HG03159 (cell line): ENCODE results near the gene SUSD4.

Experiments
- ATAC-seq: cut with Tn5 transposase; IDR thresholded peaks from one replicate; pipeline ENCODE4 v1.9.1; 2021; ENCODE audit warnings: mild to moderate bottlenecking, moderate library complexity; ENCODE audit not compliant: unreplicated experiment

SUSD4 gene

DNA sequence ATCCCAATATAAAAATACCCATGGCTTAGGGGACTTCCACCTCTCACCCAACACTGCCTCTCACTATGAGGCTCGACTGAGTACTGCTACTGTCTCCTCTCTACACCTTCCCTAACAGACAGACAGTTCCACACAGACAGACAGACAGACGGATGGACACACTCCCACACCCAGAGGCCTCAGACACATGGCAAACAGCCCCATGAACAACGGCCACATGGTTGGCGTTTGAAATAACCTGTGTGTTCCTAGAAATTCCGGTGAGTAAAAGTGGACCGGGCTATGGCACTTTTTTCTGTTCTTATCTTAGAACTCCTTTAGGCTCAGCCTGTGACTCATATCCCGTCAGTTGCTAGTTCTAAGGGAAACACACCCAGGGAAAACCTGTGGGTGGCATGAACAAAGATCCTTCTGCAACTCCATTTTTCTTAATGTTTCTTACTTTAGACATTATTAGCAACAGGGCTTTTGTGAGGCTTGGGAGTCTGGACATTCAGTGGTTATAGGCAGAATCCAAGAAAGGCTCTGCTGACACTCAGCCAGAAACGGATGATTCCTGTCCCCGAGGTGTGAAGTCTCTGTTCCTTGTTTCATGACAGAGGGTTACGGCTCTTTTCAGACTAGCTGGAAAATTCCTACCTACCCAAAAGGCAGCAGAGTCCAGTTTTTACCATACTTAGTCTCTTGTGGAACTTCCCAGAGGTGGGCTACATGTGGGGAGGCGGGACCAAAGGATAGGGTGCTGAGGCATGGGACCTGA, 130.4 kb downstream of the SUSD4 start:
- no peak for ATAC-seq

DNA sequence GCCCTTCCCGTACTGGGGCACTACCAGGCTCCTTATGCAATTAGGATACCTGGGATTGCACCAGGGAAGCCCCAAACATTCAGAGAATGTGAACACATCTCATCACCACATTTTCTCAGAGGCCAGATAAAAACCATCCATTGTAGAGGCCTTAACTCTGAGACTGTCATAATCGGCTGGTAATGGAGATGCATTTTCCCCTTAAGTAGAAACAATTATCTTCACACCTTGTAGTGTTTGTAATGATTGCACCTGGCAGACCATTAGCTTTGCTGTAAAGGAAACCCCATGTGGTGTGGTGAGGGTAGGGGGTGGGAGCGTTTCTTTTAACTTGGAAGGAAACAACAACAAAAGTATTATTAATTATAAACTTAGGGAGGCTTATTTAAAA, 131.0 kb downstream of the SUSD4 start:
- no peak for ATAC-seq

DNA sequence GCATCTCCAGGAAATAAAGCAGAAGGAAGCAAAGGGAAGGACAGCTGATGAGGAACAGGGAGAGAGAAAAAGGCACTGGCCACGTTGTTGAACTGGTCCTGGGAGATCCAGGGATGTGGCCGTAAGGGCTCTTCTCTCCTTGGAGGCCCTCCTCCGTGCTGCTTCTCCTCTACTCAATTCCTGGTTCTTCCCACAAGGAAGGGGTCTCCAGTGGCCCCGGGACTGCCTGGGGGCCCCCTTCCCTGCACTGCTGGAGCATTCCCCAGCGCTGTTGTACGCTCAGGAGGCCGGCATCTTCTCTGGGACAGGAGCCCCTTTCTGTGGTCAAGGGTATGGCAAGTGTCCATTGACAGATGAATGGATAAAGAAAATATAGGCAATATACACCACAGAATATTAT, 132.4 kb downstream of the SUSD4 start:
- no peak for ATAC-seq

DNA sequence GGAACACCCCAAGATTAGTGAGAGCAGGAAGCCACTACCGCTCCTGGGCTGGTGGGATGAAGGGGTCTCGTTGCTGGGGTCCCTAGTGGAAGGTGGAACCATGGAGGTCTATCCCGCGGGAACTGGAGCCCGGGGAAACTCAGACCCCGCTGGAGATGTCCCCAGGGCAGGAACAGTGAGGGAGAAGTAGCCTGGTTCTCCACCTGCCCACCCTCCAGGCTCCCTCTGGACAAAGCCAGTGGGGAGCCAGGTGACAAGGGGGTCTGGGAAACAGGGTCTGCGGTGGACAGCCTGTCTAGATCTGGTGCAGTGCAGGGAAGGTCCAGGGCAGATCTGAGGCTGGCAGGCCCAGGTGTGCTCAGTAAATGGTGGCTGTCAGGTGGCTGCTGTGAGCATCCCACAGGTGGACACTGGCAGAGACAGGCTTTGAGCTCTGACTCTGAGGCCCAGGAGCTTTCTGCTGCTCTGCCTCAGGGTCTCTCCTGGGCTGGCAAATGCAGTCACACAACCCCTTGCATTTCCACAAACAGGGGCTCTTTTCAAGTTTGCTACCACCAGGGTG, 132.9 kb downstream of the SUSD4 start:
- ATAC-seq = no peak

DNA sequence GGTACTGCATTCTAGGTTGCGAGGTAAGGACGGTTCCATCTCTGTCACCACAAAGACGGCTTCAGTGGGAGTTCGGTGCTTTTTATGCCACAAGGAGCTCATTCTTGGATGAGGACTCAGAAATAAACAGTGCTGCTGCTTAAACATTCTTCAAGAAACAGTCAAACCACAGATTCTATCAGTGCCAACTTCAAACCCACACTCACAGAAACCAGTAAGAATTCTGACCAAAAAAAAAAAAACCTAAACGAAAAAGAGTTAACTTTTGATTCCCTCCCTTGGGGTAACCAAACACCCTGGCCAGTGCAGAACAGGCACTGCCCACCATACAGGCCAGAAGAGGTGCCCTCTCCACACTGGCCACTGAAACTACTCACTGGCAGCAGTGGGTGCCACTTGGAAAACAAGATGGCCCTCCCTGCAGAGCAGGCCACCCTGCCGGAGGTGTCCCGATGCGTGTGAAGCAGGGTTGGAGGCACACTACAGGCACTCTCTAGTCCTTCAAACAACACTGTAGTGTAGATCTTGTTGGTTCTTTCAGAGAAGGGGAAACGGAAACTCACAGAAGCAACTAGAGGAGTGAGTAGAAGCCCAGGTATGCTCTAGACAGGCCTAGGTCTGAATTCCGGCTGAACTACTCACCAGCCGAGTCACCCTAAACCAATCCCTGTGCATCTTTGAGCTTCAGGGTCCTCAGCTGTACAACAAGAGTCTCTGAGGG, 133.7 kb downstream of the SUSD4 start:
- no peak for ATAC-seq

DNA sequence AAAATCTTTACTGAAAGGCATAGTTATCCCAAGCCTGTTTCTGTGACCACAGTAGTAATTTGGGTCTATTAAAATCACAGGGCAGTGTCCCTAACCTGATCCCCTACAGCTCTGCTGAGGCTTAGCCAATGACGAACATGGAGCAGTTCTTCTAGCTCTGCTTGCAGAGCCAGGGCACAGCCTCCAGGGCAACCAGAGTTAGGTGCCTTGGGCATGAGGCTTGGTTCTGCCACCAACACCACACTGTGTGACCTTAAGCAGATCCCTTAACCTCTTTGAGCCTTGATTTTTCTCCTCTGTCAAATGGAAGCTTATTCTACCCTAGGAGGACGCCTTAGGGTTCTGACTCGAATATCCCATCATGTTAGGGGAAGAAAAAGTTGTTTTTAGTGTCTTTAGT, 134.2 kb downstream of the SUSD4 start:
- ATAC-seq = no peak

DNA sequence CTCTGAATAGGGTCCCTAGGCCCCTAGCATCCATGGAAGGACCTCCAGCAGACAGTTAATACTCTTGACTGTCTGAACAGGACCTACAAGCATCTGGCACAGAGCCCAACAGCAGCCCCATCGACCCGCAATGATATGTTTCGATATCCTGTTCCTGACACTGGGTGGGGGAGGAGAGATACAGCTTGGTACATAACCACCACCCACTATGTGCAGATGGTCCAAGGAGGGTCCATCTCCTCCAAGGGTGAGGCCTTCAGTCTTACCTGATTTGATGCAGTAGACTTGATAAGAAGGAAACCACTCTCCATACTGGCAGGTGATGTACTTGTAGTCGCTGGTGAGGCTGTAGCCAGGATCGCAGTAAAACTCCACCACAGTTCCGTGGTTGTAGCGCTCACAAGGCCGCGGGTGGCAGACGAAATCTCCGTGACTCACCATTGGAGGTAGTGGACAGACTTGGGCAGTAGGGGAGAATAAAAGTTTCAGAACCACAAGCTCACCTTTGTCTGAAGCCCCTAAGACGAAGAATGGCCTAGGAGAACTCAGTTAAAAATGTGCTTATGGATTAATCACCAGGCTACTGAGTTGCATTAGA, 134.9 kb downstream of the SUSD4 start:
- ATAC-seq = no peak

DNA sequence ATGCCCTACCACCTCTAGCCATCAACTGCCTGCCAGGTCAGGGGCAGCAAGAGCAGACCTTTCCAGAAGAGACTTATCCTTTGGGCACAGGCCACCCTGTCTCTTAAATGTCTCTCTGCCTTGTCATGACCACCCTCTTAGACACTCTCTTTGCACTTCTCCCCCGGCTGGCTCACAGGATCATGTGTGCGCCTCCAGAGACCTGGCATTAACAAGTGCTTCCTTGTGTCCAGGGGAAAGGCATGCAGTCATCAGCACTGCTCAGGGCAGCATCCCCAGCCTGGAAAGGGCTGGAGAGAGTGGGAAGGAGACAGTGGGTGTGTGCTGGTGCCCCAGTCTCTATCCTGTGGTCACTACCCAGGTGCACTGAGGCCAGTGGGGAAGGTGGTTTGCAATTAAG, 135.8 kb downstream of the SUSD4 start:
- ATAC-seq = no peak

DNA sequence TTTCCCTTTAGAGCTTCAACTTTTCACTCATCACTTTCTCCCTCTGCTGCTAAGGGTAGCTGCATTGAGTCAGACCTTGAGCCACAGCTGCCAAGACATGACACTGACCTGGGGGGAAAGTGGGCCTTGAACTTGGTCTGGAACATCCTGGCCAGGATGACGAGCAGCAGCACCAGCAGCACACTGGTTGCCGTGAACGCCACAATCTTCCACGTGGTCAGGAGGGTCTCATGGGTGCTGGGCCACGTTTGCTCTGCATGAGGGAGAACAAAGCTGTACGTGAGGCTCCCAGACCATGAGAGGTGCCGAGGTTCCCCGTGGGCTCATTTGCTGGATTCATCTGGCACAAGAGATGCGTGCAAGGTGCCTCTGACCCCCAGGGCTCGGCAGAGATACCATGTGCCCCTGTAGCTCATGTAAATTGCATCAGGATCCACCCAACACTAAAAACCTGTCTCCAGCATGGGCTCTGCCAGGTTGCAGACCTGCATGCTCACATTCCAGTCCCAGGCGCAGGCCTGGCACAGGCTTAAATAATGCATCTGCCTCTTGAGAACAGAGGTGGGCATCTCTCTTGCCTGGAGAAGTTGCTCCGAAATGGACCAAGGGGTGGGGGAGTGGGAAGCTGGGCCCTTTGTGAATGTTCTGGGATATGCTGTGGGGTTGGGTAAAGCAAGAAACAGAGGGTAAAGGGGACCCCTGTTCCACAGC, 136.3 kb downstream of the SUSD4 start:
- ATAC-seq = no peak

DNA sequence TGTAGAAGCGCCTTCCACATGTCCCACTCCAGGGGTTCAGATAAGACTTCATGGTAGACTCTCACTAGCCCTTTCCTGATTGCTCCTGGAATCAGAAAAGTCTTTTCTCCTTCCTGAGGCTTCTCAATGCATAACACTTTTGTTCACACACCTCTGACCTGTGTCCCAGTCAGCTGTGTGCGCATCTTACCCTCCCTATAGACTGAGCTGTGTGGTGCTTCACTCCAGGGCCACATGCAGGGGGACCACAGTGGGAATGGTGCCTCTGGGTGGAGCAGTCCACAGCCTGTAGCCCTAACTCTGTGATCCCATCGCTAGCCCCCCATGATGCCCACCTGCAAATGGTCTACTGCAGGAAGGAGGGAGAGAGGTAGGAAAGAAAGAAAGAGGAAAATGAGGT, 136.9 kb downstream of the SUSD4 start:
- no peak for ATAC-seq

DNA sequence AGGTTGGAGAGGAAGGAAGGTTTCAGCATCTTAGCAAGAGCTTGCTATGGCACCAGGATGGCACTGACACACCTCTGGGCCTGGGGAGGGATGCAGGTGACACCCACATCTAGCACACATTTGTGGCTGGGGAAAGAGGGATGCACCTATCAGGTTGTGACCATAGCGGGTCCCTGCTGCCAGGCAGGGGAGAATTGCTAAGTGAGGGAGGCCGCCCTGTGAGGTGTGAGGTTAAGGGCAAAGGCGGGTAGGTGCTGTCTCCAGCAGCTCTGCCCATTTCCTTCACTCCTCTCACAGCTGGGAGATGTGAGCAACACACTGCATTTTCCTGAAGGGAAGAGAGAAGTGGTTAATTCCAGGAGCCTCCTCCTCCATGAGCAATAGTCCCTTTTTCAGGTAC, 137.7 kb downstream of the SUSD4 start:
- no peak for ATAC-seq

DNA sequence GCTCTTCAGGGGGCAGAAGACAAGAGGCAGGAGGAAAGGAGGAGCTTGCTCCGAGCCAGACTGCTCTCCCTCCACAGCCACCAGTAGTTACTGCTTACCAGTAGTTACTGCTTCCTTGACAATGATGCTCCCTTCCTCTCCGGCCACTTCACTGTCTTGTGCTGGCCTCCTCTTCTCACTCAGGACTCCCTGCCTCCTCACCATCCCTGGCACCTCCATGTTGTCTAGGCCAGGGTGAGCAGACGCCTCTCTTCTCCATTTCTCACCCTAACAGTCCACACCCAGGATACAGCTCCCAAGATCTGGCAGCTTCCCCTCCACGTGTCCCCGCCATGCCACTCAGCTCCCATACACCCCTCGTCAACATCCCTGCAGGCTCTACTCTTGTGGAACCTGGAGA, 138.5 kb downstream of the SUSD4 start:
- ATAC-seq = no peak

DNA sequence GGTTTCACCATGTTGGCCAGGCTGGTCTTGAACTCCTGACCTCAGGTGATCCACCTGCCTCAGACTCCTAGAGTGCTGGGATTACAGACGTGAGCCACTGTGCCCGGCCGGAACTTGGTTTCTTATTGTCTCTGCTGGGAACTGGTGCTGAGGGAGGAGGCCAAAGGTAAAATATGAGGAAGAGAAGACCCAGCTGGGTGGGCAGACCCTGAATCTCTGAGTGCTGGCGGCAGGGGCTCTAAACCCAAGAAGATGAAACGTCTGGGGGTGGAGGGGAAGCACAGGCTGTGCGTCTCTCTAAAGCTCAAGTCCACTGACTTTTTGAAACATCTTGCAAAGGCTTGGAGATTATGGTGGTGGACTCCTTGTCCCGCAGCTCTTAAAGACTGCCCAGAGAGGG, 138.9 kb downstream of the SUSD4 start:
- ATAC-seq = no peak

DNA sequence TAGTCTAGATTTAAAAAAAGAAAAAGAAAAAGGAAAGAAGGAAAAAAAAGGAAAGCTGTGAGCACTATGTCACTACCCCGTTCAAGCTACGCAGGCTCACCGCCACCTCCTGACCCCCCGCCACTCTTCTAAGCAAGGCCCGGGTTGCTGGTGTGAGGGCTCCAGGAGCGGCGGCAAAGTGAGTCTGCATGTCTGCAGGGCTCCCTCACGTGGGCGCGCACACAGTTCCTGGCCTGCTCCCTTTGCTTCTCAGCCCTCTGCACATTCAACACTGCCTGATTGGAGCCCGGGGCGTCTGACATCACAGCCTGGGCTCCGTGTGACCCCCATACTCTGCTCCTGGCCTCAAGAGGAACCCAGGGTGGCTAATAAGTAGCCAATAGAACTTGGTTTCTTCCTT, 139.5 kb downstream of the SUSD4 start:
- no peak for ATAC-seq

DNA sequence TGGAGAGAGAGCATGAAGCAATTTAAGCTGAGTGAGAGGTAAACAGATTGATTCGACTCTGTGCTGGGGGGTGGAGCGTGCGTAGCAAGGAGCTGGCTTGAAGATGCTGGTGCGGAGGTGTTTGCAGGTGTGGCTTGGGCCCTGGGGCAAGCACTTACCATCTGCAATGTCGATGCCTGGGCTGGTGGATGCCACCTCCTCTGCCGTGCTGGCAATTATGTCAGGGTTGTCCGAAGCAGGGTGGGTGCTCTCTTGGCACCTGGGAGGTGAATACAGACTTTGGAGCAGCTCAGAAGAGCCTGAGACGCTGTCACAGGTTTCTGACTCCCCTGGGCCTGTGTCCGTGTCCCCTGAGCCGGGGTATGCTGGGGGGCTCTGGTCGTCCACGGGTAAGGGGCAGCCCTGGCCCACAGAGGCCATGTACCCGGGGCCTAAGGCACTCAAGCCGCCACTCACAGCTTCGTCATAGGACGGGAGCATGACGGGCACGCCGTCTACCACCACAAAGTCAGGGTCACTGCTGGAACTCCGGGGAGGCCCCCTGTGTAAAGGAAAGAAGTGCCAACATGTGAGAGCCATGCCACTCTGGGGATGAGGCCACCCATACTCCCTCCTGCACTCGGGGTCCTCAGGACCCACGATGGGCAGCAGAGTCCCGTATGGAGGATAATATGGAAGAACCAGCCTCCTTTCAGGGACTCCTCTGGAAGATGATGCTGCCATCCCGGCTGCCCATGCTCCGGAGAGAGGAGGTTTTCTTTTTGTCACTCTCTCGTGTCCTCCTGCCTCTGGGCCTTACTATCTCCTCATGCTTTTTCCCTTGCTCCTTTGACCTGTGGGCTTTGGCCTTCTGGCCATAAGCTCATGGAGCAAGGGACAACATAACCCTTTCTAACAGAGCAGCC, 140.6 kb downstream of the SUSD4 start:
- no peak for ATAC-seq

DNA sequence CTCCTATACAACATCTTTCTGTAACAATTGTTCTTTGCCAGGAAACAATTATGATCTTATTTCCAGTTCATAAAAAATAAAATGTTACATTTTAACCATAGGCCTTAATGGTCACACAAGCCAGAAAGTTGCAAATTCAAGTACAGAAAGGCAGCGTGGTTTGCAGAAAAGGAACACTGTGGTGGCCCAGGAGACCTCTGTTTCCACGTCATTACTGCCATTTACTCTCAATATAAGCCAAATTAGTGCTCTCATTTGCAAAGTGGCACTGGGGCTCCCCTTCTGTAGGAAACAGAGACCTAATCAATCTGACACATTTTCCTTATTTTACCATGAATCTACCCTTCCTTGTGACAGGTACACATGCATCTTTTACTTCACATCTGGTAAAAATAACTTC, 141.6 kb downstream of the SUSD4 start:
- no peak for ATAC-seq

DNA sequence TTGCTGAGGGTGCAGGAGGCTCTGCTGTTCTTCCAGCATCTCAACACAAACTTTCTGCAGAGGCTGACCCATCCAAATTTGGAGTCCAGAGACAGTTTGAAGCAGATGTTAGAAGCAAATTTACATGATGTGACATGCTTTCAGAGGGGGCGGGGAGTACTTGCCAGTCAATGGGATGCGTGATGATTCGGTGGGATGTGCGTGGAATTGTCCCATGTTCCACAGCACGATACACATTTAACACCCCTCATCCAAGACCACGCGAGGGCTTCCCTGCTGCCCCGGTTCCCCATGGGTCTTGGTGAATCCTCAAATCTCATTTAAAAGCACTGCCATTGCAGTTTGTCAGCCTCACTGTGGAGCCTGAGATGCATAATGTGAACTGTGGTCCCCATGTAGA, 142.3 kb downstream of the SUSD4 start:
- ATAC-seq = no peak

DNA sequence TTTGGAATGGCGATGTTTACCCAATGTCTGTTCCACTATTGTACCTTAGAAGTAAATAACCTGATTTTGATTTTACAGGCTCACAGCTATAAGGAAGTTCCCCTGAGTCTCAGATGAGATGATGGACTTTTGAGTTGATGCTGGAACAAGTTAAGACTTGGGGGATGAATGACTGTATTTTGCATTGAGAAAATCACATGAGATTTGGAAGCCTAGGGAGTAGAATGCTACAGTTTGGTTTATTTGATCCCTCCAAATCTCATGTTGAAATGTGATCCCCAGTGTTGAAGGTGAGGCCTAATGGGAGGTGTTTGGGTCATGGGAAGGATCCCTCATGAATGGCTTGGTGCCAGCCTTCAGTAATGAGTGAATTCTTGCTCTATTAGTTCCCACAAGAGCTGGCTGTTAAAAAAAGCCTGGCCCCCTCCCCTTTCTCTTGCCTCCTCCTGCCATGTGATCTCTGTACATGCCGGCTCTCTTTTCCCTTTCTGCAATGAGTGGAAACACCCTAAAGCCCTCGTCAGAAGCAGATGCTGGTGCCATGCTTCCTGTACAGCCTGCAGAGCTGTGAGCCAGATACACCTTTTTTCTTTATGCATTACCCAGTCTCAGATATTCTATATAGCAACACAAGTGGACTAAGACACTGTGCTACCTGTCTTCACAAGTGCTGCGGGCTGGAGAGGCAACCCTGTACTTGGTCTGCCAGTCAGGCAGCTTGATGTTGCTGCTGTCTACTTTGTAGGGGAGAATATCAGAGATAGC, 143.9 kb downstream of the SUSD4 start:
- no peak for ATAC-seq

DNA sequence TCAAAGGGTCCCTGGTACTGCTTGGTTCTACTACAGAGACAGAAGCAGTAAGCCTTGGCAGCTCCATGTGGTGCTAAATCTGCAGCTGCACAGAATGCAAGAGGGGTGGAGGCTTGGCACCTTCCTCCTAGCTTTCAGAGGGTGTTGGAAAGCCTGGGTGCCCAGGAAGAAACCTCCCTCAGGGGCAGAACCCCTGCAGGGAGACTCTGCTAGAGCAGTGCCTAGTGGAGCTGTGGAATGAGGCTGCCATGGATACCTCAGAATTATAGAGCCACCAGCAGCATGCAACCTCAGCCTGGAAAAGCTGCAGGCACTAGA, 144.7 kb downstream of the SUSD4 start:
- ATAC-seq = no peak

DNA sequence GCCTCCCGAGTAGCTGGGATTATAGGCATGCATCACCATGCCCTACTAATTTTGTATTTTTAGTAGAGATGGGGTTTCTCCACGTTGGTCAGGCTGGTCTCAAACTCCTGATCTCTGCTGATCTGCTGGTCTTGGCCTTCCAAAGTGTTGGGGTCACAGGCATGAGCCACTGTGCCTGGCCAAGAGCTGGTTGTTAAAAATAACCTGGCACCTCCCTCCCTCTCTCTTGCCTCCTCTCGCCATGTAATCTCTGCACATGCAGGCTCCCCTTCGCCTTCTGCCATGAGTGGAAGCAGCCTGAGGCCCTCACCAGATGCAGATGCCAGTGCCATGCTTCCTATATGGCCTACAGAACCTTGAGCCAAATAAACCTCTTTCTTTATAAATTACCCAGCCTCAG, 146.2 kb downstream of the SUSD4 start:
- ATAC-seq = no peak
